NCI-H1092 (cell line): ENCODE measurements around the gene CYP2J2.
"Not testable (repeated sequence)": the region's sequence is repeated elsewhere in the genome, so short reads cannot be mapped to it uniquely, and the experiment has no call there.

ENCODE experiments used
- DNase-seq: peaks from one replicate; lab custom pipeline; 2025; lab: John Stamatoyannopoulos, UW

CYP2J2 gene

GRCh38 chr1:59919746-59920145 is 6.8 kb downstream of the CYP2J2 start:
- DNase-seq, result no peak

- DNase-seq, result no peak
Measured at GRCh38 chr1:59917785-59918180, 8.8 kb downstream of the CYP2J2 start.

GRCh38 chr1:59917026-59917784 is 9.4 kb downstream of the CYP2J2 start:
- DNase-seq, result no peak

- DNase-seq, result no peak
Measured at GRCh38 chr1:59915516-59915915, 11.1 kb downstream of the CYP2J2 start.

GRCh38 chr1:59914791-59915286 is 11.7 kb downstream of the CYP2J2 start:
- DNase-seq, result not testable (repeated sequence)

GRCh38 chr1:59908682-59909081 is 17.9 kb downstream of the CYP2J2 start:
- DNase-seq, result no peak

GRCh38 chr1:59908084-59908483 is 18.5 kb downstream of the CYP2J2 start:
- no peak for DNase-seq

- DNase-seq, result no peak
Measured at GRCh38 chr1:59906931-59907330, 19.6 kb downstream of the CYP2J2 start.

GRCh38 chr1:59903141-59903754 is 23.3 kb downstream of the CYP2J2 start:
- no peak for DNase-seq

GRCh38 chr1:59901770-59902388 is 24.7 kb downstream of the CYP2J2 start:
- no peak for DNase-seq

- no peak for DNase-seq
Measured at GRCh38 chr1:59900640-59901039, 25.9 kb downstream of the CYP2J2 start.

GRCh38 chr1:59898927-59899326 is 27.6 kb downstream of the CYP2J2 start:
- DNase-seq, result no peak

- no peak for DNase-seq
Measured at GRCh38 chr1:59897165-59897564, 29.4 kb downstream of the CYP2J2 start.

GRCh38 chr1:59892841-59893811 is 33.4 kb downstream of the CYP2J2 start:
- no peak for DNase-seq

GRCh38 chr1:59885160-59885832 is 41.3 kb downstream of the CYP2J2 start:
- DNase-seq, result peak; percentile 10

GRCh38 chr1:59880735-59881134 is 45.8 kb downstream of the CYP2J2 start:
- no peak for DNase-seq

- DNase-seq, result no peak
Measured at GRCh38 chr1:59879996-59880505, 46.5 kb downstream of the CYP2J2 start.

- DNase-seq, result peak; percentile 48
Measured at GRCh38 chr1:59879574-59879973, 47.0 kb downstream of the CYP2J2 start.

GRCh38 chr1:59878370-59878769 is 48.2 kb downstream of the CYP2J2 start:
- no peak for DNase-seq

- DNase-seq, result no peak
Measured at GRCh38 chr1:59877108-59877682, 49.4 kb downstream of the CYP2J2 start.

GRCh38 chr1:59871746-59872145 is 54.8 kb downstream of the CYP2J2 start:
- no peak for DNase-seq
